ENCODE measurements around the gene TPD52L1. TPM values are rescaled to one million over a fixed set of nuclear protein-coding genes. Genes with fewer than 3 reads are reported as not detected.

Gene TPD52L1
- total and polyA plus RNA-seq, 2 of the 13 experiments (the other 11 are each of a cell fraction or from before 2014, with no cell fraction given), result 0.49 to 0.53 TPM

GRCh38 chr6:125301435-125302391 lies 148.1 kb downstream of the TPD52L1 start, which contains the start of gene HDDC2 (continued):
- no peak for TF ChIP-seq ZBTB49 (CRISPR knock-in tag; IDR thresholded peaks at IDR 0.05; ENCODE audit: borderline replicate concordance)
- no peak for TF ChIP-seq ZNF207 (IDR thresholded peaks at IDR 0.05; ENCODE audit: borderline replicate concordance)
- peak; percentile 91; the same call in 1 of the 2 replicates for TF ChIP-seq ZNF75D (CRISPR knock-in tag; IDR thresholded peaks at IDR 0.05; ENCODE audit: borderline replicate concordance)
- no peak for TF ChIP-seq ZNF740 (CRISPR knock-in tag; IDR thresholded peaks at IDR 0.05)
- no peak for TF ChIP-seq ZNF557 (CRISPR knock-in tag; IDR thresholded peaks at IDR 0.05)
- TF ChIP-seq TMF1 (CRISPR knock-in tag; IDR thresholded peaks at IDR 0.05; ENCODE audit: low read depth), result peak; percentile 88; the same call in 1 of the 2 replicates
- peak; percentile 96 for TF ChIP-seq ZIK1 (CRISPR knock-in tag; IDR thresholded peaks at IDR 0.05; ENCODE audit: borderline replicate concordance, low read depth)
- TF ChIP-seq ASH2L (IDR thresholded peaks at IDR 0.05; ENCODE audit: insufficient read length, low read depth, low read length), result peak; percentile 61
- peak; percentile 93; the same call in 1 of the 2 replicates for TF ChIP-seq NR1H2 (CRISPR knock-in tag; IDR thresholded peaks at IDR 0.05; ENCODE audit: borderline replicate concordance, low read depth)
- TF ChIP-seq NFE2 (CRISPR knock-in tag; IDR thresholded peaks at IDR 0.05), result no peak
- no peak for TF ChIP-seq MLXIP (CRISPR knock-in tag; IDR thresholded peaks at IDR 0.05; ENCODE audit: borderline replicate concordance)
- peak; percentile 97 for TF ChIP-seq WIZ (CRISPR knock-in tag; IDR thresholded peaks at IDR 0.05)
- peak; percentile 78 for TF ChIP-seq FOXO1 (CRISPR knock-in tag; IDR thresholded peaks at IDR 0.05)
- no peak; the same call in 1 of the 2 replicates for TF ChIP-seq TP53 (CRISPR knock-in tag; conservative IDR thresholded peaks at IDR 0.05)
- TF ChIP-seq SOX5 (CRISPR knock-in tag; IDR thresholded peaks at IDR 0.05; ENCODE audit: borderline replicate concordance), result peak; percentile 56; the same call in 1 of the 2 replicates
- peak; percentile 96; the same call in 1 of the 2 replicates for TF ChIP-seq ZNF703 (CRISPR knock-in tag; IDR thresholded peaks at IDR 0.05; ENCODE audit: borderline replicate concordance)
- peak; percentile 96 for TF ChIP-seq ZNF776 (CRISPR knock-in tag; IDR thresholded peaks at IDR 0.05)
- peak; percentile 56; the same call in 1 of the 2 replicates for TF ChIP-seq SIN3A (IDR thresholded peaks at IDR 0.05; ENCODE audit: borderline replicate concordance, low read depth, low read length)
- TF ChIP-seq ZNF510 (CRISPR knock-in tag; IDR thresholded peaks at IDR 0.05; ENCODE audit: low read depth), result peak; percentile 92; the same call in 1 of the 2 replicates
- TF ChIP-seq SP5 (CRISPR knock-in tag; IDR thresholded peaks at IDR 0.05; ENCODE audit: borderline replicate concordance, low read depth), result peak; percentile 86
- TF ChIP-seq CREBL2 (CRISPR knock-in tag; IDR thresholded peaks at IDR 0.05; ENCODE audit: borderline replicate concordance), result peak; percentile 96; the same call in 1 of the 2 replicates
- TF ChIP-seq ZMYM2 (CRISPR knock-in tag; IDR thresholded peaks at IDR 0.05), result peak; percentile 75
- peak; percentile 93; the same call in 1 of the 2 replicates for TF ChIP-seq ZNF772 (CRISPR knock-in tag; IDR thresholded peaks at IDR 0.05)
